IPS-NIHi7 (cell line): Measurements from ENCODE around the gene TLX3.
"Not testable (repeated sequence)": the region's sequence is repeated elsewhere in the genome, so short reads cannot be mapped to it uniquely, and the experiment has no call there.

Experiments used
- DNase-seq: peaks from one replicate; pipeline ENCODE4 v3.0.0; 2012; ENCODE audit warnings: mixed read lengths; ENCODE audit errors: extremely low spot score

TLX3 gene

GRCh38 chr5:171308453-171309275, at the start of gene TLX3:
Gene TLX3, plus strand, starts transcription at chr5:171309248. Its CDS starts 118 bp downstream, at chr5:171309366.
- peak; percentile 83 for DNase-seq

- no peak for DNase-seq
Measured at GRCh38 chr5:171261361-171261760, 47.7 kb upstream of the TLX3 start.

GRCh38 chr5:171261904-171262303, 47.1 kb upstream of the TLX3 start:
- DNase-seq = no peak

GRCh38 chr5:171263181-171263580, 45.9 kb upstream of the TLX3 start:
- DNase-seq = no peak

- no peak for DNase-seq
Measured at GRCh38 chr5:171264843-171265242, 44.2 kb upstream of the TLX3 start.

GRCh38 chr5:171268700-171269620, 40.1 kb upstream of the TLX3 start:
- DNase-seq = no peak

- no peak for DNase-seq
Measured at GRCh38 chr5:171269717-171270116, 39.3 kb upstream of the TLX3 start.

GRCh38 chr5:171270136-171270535, 38.9 kb upstream of the TLX3 start:
- no peak for DNase-seq

GRCh38 chr5:171271798-171272197, 37.2 kb upstream of the TLX3 start:
- DNase-seq = no peak

GRCh38 chr5:171272996-171273970, 35.8 kb upstream of the TLX3 start:
- peak; percentile 77 for DNase-seq

- DNase-seq = no peak
Measured at GRCh38 chr5:171275841-171276544, 33.1 kb upstream of the TLX3 start.

- no peak for DNase-seq
Measured at GRCh38 chr5:171283753-171284152, 25.3 kb upstream of the TLX3 start.

GRCh38 chr5:171285465-171285864, 23.6 kb upstream of the TLX3 start:
- DNase-seq = no peak

- no peak for DNase-seq
Measured at GRCh38 chr5:171288066-171288465, 21.0 kb upstream of the TLX3 start.

GRCh38 chr5:171291371-171291770, 17.7 kb upstream of the TLX3 start:
- DNase-seq = no peak

GRCh38 chr5:171295299-171295698, 13.7 kb upstream of the TLX3 start:
- no peak for DNase-seq

GRCh38 chr5:171295801-171296200, 13.2 kb upstream of the TLX3 start:
- no peak for DNase-seq

- DNase-seq = not testable (repeated sequence)
Measured at GRCh38 chr5:171297941-171298340, 11.1 kb upstream of the TLX3 start.

GRCh38 chr5:171299228-171299627, 9.8 kb upstream of the TLX3 start:
- no peak for DNase-seq

GRCh38 chr5:171299851-171300250, 9.2 kb upstream of the TLX3 start:
- DNase-seq = no peak

GRCh38 chr5:171300358-171300757, 8.7 kb upstream of the TLX3 start:
- DNase-seq = no peak
